Stimulated activated CD4-positive, alpha-beta T cell treated with anti-CD3 and anti-CD28 coated beads, Interleukin-15, amount 100 ng/mL, for 24 hours (primary cell): ENCODE measurements around the gene KCNJ16.

ENCODE experiments used
- DNase-seq: peaks from one replicate; pipeline ENCODE4 v3.0.0-alpha.2; 2020

The KCNJ16 gene

GRCh38 chr17:70071127-70071526 is 3.9 kb upstream of the KCNJ16 start:
- no peak for DNase-seq

GRCh38 chr17:70071620-70072019 is 3.4 kb upstream of the KCNJ16 start:
- no peak for DNase-seq

- DNase-seq = no peak
These were observed 2.3 kb upstream of the KCNJ16 start for GRCh38 chr17:70072546-70073309.

GRCh38 chr17:70073310-70073709 is 1.7 kb upstream of the KCNJ16 start:
- DNase-seq = no peak

- no peak for DNase-seq
These were observed 1.2 kb upstream of the KCNJ16 start for GRCh38 chr17:70073799-70074198.

GRCh38 chr17:70074236-70074830 is 692 bp upstream of the KCNJ16 start:
- DNase-seq = no peak

GRCh38 chr17:70076189-70076588 is 1.2 kb downstream of the KCNJ16 start:
- DNase-seq = no peak

- DNase-seq = no peak
These were observed 1.8 kb downstream of the KCNJ16 start for GRCh38 chr17:70076831-70077230.

GRCh38 chr17:70078549-70078948 is 3.5 kb downstream of the KCNJ16 start:
- no peak for DNase-seq

GRCh38 chr17:70078994-70079531 is 4.0 kb downstream of the KCNJ16 start:
- DNase-seq = no peak

- no peak for DNase-seq
These were observed 5.7 kb downstream of the KCNJ16 start for GRCh38 chr17:70080541-70081347.

GRCh38 chr17:70081885-70082284 is 6.9 kb downstream of the KCNJ16 start:
- no peak for DNase-seq

GRCh38 chr17:70084476-70084875 is 9.5 kb downstream of the KCNJ16 start:
- DNase-seq = no peak

GRCh38 chr17:70086516-70086915 is 11.5 kb downstream of the KCNJ16 start:
- DNase-seq = no peak

- no peak for DNase-seq
These were observed 14.6 kb downstream of the KCNJ16 start for GRCh38 chr17:70089513-70090148.

- DNase-seq = no peak
These were observed 16.1 kb downstream of the KCNJ16 start for GRCh38 chr17:70091005-70091568.

GRCh38 chr17:70091696-70092095 is 16.7 kb downstream of the KCNJ16 start:
- DNase-seq = no peak

- no peak for DNase-seq
These were observed 18.1 kb downstream of the KCNJ16 start for GRCh38 chr17:70093163-70093562.

- DNase-seq = no peak
These were observed 20.4 kb downstream of the KCNJ16 start for GRCh38 chr17:70095455-70095854.

- no peak for DNase-seq
These were observed 21.8 kb downstream of the KCNJ16 start for GRCh38 chr17:70096861-70097260.

GRCh38 chr17:70098030-70098429 is 23.0 kb downstream of the KCNJ16 start:
- DNase-seq = no peak

GRCh38 chr17:70099294-70099693 is 24.3 kb downstream of the KCNJ16 start:
- DNase-seq = no peak

GRCh38 chr17:70099884-70100283 is 24.9 kb downstream of the KCNJ16 start:
- no peak for DNase-seq
